ENCODE results near the gene CEBPA. TPM values are rescaled to one million over a fixed set of nuclear protein-coding genes. Genes with fewer than 3 reads are reported as not detected.

CEBPA gene
- polyA plus RNA-seq, 2 donors: 14.1 to 19.4 TPM

DNA sequence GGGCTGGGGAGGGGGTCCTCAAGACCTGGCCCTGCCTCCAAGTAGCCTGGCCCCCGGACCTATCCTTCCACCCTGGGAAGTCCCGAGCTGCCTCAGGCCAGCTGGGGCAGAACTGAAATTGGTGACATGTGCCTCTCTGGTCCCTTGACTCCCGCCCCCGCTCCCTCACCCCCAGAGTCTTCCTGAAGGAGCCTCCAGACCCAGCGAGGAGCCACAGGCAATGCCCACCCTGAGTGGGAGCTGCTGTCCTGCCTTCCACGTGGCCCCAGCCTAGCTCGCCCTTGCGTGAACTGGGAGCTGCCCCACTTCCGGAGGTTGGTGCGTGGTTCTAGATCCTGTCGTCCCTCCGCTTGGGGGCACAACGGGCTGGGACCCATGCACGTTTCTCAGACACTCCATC, 34.6 kb downstream of the CEBPA start:
- H3K9me3 ChIP-seq (ENCODE audit: control insufficient read depth in 2 of 2, insufficient read depth in 1 of 2, low read depth in 1 of 2, low read length in 1 of 2): no peaks in the 10 kb centered on the region
- no peak overlapping the region for H3K4me3 ChIP-seq (ENCODE audit: low read depth in 1 of 2, low read length in 2 of 2)
- no peak overlapping the region for H3K27ac ChIP-seq (ENCODE audit: low read depth in 2 of 2, low read length in 1 of 2)
- peaks cover 0 to 7% of the 10 kb centered on the region in 2 donors for H3K4me1 ChIP-seq (ENCODE audit: control insufficient read depth in 2 of 2, insufficient read depth in 2 of 2, low read length in 1 of 2)
- WGBS, 2 donors: 75 to 79% methylated on average over 14 of the region's 14 CpGs
- no peaks in the 10 kb centered on the region for H3K27me3 ChIP-seq (ENCODE audit: control insufficient read depth in 1 of 2, insufficient read depth in 2 of 2, low read length in 2 of 2)
- no peaks in the 10 kb centered on the region for H3K36me3 ChIP-seq (ENCODE audit: control insufficient read depth in 2 of 2, insufficient read depth in 2 of 2, low read length in 1 of 2)

DNA sequence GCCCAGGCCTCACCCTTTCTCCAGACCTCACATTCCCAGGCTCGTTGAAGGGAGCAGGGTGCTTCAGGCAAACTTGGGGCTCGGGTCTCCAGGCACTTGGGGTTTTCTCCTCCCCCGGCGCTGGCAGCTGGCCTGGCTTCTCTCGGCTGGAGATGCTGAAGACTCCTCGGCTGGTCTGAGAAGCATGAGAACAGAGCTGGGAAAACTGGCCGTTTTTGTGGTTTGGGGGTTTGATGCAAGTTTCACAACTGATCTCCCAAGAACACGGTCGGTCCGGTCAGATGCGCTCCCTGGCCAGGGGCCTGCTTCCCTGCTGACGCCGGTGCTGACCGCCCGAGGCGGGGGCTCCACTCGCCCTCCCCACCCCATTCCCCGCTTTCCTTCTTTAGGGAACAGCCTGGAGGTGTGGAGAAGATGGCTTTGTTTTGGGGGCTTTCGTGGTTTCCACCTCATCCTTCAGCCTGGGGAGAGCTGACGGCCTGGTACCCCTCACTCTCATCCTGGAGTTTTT, 35.3 kb downstream of the CEBPA start:
- H3K4me3 ChIP-seq (ENCODE audit: low read depth in 1 of 2, low read length in 2 of 2): no peak overlapping the region
- WGBS, 2 donors: 73 to 85% methylated on average over 20 of the region's 20 CpGs
- H3K27me3 ChIP-seq (ENCODE audit: control insufficient read depth in 1 of 2, insufficient read depth in 2 of 2, low read length in 2 of 2): no peaks in the 10 kb centered on the region

GRCh38 chr19:33264881-33265445, 37.4 kb downstream of the CEBPA start:
- Histone ChIP-seq H3K27ac (ENCODE audit: low read depth in 2 of 2, low read length in 1 of 2) (no peak overlapping the region), H3K4me1 (ENCODE audit: control insufficient read depth in 2 of 2, insufficient read depth in 2 of 2, low read length in 1 of 2) (no peaks in the 10 kb centered on the region), H3K36me3 (ENCODE audit: control insufficient read depth in 2 of 2, insufficient read depth in 2 of 2, low read length in 1 of 2) (no peaks in the 10 kb centered on the region), H3K27me3 (ENCODE audit: control insufficient read depth in 1 of 2, insufficient read depth in 2 of 2, low read length in 2 of 2) (no peaks in the 10 kb centered on the region), H3K9me3 (ENCODE audit: control insufficient read depth in 2 of 2, insufficient read depth in 1 of 2, low read depth in 1 of 2, low read length in 1 of 2) (no peaks in the 10 kb centered on the region), H3K4me3 (ENCODE audit: low read depth in 1 of 2, low read length in 2 of 2) (no peak overlapping the region)
- WGBS, 2 donors: 83 to 87% methylated on average over 14 of the region's 14 CpGs

More for the DNA sequence above, 35.3 kb downstream of the CEBPA start:
- no peaks in the 10 kb centered on the region for H3K36me3 ChIP-seq (ENCODE audit: control insufficient read depth in 2 of 2, insufficient read depth in 2 of 2, low read length in 1 of 2)
- H3K27ac ChIP-seq (ENCODE audit: low read depth in 2 of 2, low read length in 1 of 2): no peak overlapping the region
- H3K4me1 ChIP-seq (ENCODE audit: control insufficient read depth in 2 of 2, insufficient read depth in 2 of 2, low read length in 1 of 2): peaks cover 0 to 7% of the 10 kb centered on the region in 2 donors
- H3K9me3 ChIP-seq (ENCODE audit: control insufficient read depth in 2 of 2, insufficient read depth in 1 of 2, low read depth in 1 of 2, low read length in 1 of 2): no peaks in the 10 kb centered on the region

DNA sequence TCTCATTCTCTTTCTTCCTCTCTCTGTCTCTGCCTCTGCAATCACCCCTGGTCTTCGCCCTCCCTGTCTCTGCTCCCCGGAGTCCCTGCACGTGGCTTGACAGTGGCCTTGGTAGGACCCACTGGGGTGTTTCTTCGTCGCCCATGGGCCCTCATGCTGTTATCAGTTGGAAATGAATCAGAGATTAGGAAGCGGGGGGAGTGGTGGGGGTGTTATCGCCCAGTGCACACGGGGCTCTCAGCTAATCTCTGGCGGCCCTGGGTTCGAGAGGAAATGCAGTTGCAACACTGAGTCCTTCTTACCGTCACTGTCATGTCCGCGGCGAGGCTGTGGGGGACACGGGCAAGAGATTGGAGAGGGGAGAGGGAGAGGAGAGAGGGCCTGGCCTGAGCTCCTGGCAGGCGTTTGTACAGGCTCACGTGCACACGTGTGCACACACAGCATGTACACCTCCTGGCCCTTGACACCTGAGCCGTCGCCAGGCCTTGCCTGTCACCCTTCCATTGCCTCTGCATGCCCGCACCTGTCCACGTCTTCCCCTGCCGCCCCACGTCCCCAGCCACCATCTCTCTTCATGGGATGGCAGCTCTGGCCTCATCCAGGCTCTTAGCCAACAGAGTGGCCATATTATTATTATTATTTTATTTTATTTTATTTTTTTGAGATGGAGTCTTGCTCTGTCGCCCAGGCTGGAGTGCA, 38.9 kb downstream of the CEBPA start:
- H3K9me3 ChIP-seq (ENCODE audit: control insufficient read depth in 2 of 2, insufficient read depth in 1 of 2, low read depth in 1 of 2, low read length in 1 of 2): no peaks in the 10 kb centered on the region
- no peaks in the 10 kb centered on the region for H3K27me3 ChIP-seq (ENCODE audit: control insufficient read depth in 1 of 2, insufficient read depth in 2 of 2, low read length in 2 of 2)
- no peak overlapping the region for H3K27ac ChIP-seq (ENCODE audit: low read depth in 2 of 2, low read length in 1 of 2)
- no peak overlapping the region for H3K4me3 ChIP-seq (ENCODE audit: low read depth in 1 of 2, low read length in 2 of 2)
- no peaks in the 10 kb centered on the region for H3K4me1 ChIP-seq (ENCODE audit: control insufficient read depth in 2 of 2, insufficient read depth in 2 of 2, low read length in 1 of 2)
- no peaks in the 10 kb centered on the region for H3K36me3 ChIP-seq (ENCODE audit: control insufficient read depth in 2 of 2, insufficient read depth in 2 of 2, low read length in 1 of 2)
- 81 to 85% methylated on average over 25 of the region's 25 CpGs for WGBS, 2 donors

DNA sequence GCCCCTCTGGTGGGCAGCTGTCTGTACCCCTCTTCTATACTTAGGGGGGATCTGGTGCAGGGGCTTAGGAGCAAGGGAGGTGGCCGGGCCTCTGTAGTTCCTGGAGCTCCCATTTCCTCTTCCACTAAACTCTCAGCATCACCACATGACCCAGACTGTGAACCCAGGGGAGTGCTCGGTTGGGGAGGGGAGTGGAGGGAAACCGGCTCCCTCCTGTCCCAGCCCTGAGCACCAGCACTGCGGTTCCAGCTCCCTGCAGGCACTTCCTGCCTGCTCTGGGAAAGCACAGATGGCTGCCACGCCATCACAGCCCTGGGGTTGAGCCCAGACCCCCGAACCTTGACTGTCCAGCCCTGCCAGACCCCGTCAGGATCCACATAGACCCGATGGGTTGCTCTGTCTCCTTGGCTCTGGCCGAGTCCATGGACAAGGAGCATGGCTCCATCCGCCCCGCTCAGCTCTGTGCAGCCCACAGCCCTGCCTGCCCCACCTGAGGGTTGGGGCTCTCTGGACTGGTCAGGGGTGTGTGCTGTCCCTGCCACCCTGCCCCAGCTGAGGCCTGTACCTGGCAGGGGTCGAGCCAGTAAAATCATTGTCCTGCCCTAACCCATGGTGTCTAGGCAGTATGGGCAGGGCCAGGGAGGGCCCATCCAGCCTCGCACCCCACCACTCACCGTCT, 40.7 kb downstream of the CEBPA start:
- no peaks in the 10 kb centered on the region for H3K9me3 ChIP-seq (ENCODE audit: control insufficient read depth in 2 of 2, insufficient read depth in 1 of 2, low read depth in 1 of 2, low read length in 1 of 2)
- H3K4me1 ChIP-seq (ENCODE audit: control insufficient read depth in 2 of 2, insufficient read depth in 2 of 2, low read length in 1 of 2): no peaks in the 10 kb centered on the region
- H3K36me3 ChIP-seq (ENCODE audit: control insufficient read depth in 2 of 2, insufficient read depth in 2 of 2, low read length in 1 of 2): no peaks in the 10 kb centered on the region
- no peak overlapping the region for H3K4me3 ChIP-seq (ENCODE audit: low read depth in 1 of 2, low read length in 2 of 2)
- no peaks in the 10 kb centered on the region for H3K27me3 ChIP-seq (ENCODE audit: control insufficient read depth in 1 of 2, insufficient read depth in 2 of 2, low read length in 2 of 2)
- WGBS, 2 donors: 71 to 73% methylated on average over 14 of the region's 14 CpGs
- no peak overlapping the region for H3K27ac ChIP-seq (ENCODE audit: low read depth in 2 of 2, low read length in 1 of 2)

DNA sequence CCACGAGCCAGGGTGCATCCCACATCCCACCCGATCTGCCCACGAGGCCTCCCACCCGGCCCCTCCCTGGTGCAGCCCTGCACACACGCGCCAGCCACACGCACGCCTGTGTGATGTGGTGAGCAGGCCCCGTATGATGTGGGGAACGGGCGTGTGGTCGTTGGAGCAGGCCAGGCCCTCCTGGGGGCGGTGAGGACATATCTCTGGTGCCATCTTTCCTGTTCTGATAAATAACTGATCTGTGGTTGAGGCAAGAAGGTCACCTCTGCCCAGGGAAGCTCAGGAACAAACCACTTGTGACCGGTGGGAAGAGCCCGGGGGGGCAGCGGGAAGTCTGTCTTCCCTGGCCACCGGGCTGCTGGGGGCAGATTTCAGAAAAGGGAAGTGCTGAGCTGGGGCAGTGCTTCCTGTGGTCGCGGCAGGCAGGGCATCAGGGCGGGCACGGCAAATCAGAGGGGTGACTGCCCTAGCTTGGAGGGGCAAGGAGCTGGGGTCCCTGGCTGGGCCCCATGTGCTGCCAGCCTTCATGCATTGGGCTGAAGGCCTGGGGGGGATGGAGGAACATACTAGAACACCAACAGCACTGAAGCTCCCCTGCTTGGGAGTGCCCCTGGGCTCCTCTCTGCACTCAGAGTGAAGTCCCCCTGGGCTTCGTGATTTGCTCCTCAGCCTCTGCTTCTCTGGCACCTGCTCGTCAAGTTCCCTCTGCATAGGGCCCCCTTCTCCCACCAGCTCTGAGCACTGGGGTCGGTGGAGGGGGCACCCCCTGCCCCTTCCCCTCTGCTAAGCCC, 41.5 kb downstream of the CEBPA start:
- no peak overlapping the region for H3K4me3 ChIP-seq (ENCODE audit: low read depth in 1 of 2, low read length in 2 of 2)
- no peaks in the 10 kb centered on the region for H3K9me3 ChIP-seq (ENCODE audit: control insufficient read depth in 2 of 2, insufficient read depth in 1 of 2, low read depth in 1 of 2, low read length in 1 of 2)
- no peaks in the 10 kb centered on the region for H3K4me1 ChIP-seq (ENCODE audit: control insufficient read depth in 2 of 2, insufficient read depth in 2 of 2, low read length in 1 of 2)
- 64 to 68% methylated on average over 24 of the region's 24 CpGs for WGBS, 2 donors
- H3K27ac ChIP-seq (ENCODE audit: low read depth in 2 of 2, low read length in 1 of 2): no peak overlapping the region
- no peaks in the 10 kb centered on the region for H3K36me3 ChIP-seq (ENCODE audit: control insufficient read depth in 2 of 2, insufficient read depth in 2 of 2, low read length in 1 of 2)
- H3K27me3 ChIP-seq (ENCODE audit: control insufficient read depth in 1 of 2, insufficient read depth in 2 of 2, low read length in 2 of 2): no peaks in the 10 kb centered on the region

GRCh38 chr19:33259539-33259938, 42.8 kb downstream of the CEBPA start:
- no peaks in the 10 kb centered on the region for H3K4me1 ChIP-seq (ENCODE audit: control insufficient read depth in 2 of 2, insufficient read depth in 2 of 2, low read length in 1 of 2)
- H3K36me3 ChIP-seq (ENCODE audit: control insufficient read depth in 2 of 2, insufficient read depth in 2 of 2, low read length in 1 of 2): no peaks in the 10 kb centered on the region
- 78 to 82% methylated on average over 6 of the region's 6 CpGs for WGBS, 2 donors
- no peaks in the 10 kb centered on the region for H3K27me3 ChIP-seq (ENCODE audit: control insufficient read depth in 1 of 2, insufficient read depth in 2 of 2, low read length in 2 of 2)
- H3K4me3 ChIP-seq (ENCODE audit: low read depth in 1 of 2, low read length in 2 of 2): no peak overlapping the region
- H3K9me3 ChIP-seq (ENCODE audit: control insufficient read depth in 2 of 2, insufficient read depth in 1 of 2, low read depth in 1 of 2, low read length in 1 of 2): no peaks in the 10 kb centered on the region
- no peak overlapping the region for H3K27ac ChIP-seq (ENCODE audit: low read depth in 2 of 2, low read length in 1 of 2)

- Histone ChIP-seq H3K9me3 (ENCODE audit: control insufficient read depth in 2 of 2, insufficient read depth in 1 of 2, low read depth in 1 of 2, low read length in 1 of 2) (peaks cover 0 to 2% of the 10 kb centered on the region in 2 donors), H3K36me3 (ENCODE audit: control insufficient read depth in 2 of 2, insufficient read depth in 2 of 2, low read length in 1 of 2) (no peaks in the 10 kb centered on the region), H3K27me3 (ENCODE audit: control insufficient read depth in 1 of 2, insufficient read depth in 2 of 2, low read length in 2 of 2) (no peaks in the 10 kb centered on the region), H3K4me3 (ENCODE audit: low read depth in 1 of 2, low read length in 2 of 2) (no peak overlapping the region), H3K4me1 (ENCODE audit: control insufficient read depth in 2 of 2, insufficient read depth in 2 of 2, low read length in 1 of 2) (peaks cover 0 to 2% of the 10 kb centered on the region in 2 donors), H3K27ac (ENCODE audit: low read depth in 2 of 2, low read length in 1 of 2) (no peak overlapping the region)
- 94 to 97% methylated on average over 2 of the region's 2 CpGs for WGBS, 2 donors
Measured at GRCh38 chr19:33257828-33258227, 44.5 kb downstream of the CEBPA start.

DNA sequence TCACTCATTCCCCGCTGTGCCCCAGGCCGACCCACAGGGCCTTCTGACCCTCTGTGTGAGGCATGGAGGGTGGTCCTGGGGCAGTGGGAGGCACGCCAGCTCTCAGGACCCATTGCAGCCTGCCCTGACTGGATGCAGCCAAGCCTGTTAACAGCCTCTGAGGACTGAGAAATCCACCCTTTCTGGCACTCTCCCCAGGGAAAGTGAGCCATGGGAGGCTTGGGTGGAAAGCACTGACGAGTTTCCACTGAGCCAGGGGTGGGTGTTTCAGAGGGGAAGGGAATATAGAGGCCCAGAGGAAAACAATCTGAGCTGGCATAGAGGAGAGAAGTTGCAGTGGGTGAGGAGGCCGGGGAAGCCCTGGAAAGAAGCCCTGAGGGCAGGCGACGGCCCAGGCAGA, 46.1 kb downstream of the CEBPA start:
- H3K27ac ChIP-seq (ENCODE audit: low read depth in 2 of 2, low read length in 1 of 2): no peak overlapping the region
- H3K27me3 ChIP-seq (ENCODE audit: control insufficient read depth in 1 of 2, insufficient read depth in 2 of 2, low read length in 2 of 2): no peaks in the 10 kb centered on the region
- H3K9me3 ChIP-seq (ENCODE audit: control insufficient read depth in 2 of 2, insufficient read depth in 1 of 2, low read depth in 1 of 2, low read length in 1 of 2): peaks cover 0 to 2% of the 10 kb centered on the region in 2 donors
- no peak overlapping the region for H3K4me3 ChIP-seq (ENCODE audit: low read depth in 1 of 2, low read length in 2 of 2)
- peaks cover 0 to 2% of the 10 kb centered on the region in 2 donors for H3K4me1 ChIP-seq (ENCODE audit: control insufficient read depth in 2 of 2, insufficient read depth in 2 of 2, low read length in 1 of 2)
- no peaks in the 10 kb centered on the region for H3K36me3 ChIP-seq (ENCODE audit: control insufficient read depth in 2 of 2, insufficient read depth in 2 of 2, low read length in 1 of 2)
- 64 to 72% methylated on average over 7 of the region's 7 CpGs for WGBS, 2 donors

Data from esophagus (tissue), 2 donors.